Glomerular endothelial cell (primary cell): ENCODE results near the gene PPP2R2C. TPM values are rescaled to one million over a fixed set of nuclear protein-coding genes. Genes with fewer than 3 reads are reported as not detected.

Experiments used
- DNase-seq: peaks from one replicate; pipeline ENCODE4 v3.0.0-alpha.2; 2011; ENCODE audit warnings: low read depth, low spot score; ENCODE audit errors: extremely low read depth
- total RNA-seq: library from RNA; depleted of rRNA; stranded (reverse); fragments of >200 nt; gene quantifications from 2 replicates; pipeline ENCODE4 v1.2.3, GENCODE V29; 2015

The PPP2R2C gene
- total RNA-seq, 1 donor from 2014 or later = 0.41 TPM

DNA sequence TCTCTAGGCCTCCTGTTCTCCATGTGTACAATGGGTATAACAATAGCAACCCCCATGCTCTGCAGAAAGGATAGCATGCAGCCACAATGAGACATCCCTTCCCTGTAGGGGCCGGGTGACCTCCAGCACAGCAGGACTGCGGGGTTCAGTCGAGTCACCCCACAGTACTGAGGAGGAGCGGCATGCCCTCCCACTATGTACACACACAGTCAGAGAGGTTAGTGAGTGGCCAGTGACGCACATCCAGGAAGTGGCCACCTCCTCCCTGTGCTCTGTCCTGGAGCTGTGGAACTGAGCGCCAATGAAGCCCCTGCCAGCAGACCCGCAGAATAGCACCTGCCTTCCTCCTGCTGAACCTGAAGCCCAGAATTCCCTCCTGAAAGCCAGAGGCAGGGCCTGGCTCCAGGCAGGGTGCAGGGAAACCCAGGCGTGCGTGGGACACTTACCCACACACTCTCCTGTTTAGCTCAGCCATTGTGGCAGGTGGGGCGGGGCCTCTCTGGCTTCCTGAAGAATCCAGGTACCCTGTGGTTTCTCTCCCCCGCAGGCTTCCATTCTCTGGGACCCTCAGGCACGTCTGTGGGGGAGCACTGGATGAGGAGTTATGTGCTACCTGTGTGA is 152.8 kb downstream of the PPP2R2C start:
- no peak for DNase-seq

DNA sequence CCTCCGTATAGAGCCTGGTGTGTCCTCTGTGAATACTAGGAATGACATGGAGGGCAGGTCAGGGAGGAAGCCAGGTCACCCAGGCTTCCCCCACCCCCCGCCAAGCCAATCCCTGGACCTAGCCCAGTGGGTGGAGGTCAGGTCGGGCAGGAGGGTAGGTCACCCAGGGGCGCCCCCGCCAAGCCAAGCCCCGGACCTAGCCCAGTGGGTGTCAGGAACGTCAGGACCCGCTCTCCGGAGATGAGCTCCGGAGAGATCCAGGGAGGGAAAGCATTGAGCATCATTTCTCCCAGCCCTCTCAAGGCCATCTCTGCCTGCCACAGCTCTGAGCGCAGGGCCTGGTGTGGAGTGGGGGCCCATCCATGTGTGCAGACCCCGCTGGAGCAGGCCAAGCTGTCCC is 154.2 kb downstream of the PPP2R2C start:
- DNase-seq = no peak

DNA sequence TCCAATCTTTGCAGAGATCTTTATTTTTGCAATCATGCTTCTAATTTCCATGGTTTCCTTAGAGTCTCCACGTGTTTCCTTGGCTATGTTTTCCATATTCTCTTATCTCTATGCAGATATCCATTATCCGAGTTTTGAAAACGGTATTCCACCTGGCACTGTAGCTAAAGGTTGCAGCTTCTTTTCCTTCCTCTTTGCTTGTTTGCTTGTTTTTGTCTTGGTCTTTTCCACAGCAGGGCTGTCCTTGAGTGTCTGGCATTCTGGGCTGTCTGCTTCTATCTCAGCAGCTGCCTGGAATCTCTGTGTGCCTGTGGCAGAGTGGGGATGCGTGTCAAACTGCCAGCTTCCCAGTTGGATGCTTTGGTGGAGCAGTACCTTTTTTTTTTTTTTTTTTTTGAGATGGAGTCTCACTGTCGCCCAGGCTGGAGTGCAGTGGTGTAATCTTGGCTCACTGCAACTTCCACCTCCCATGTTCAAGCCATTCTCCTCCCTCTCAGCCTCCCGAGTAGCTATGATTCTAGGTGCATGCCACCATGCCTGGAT is 155.9 kb downstream of the PPP2R2C start:
- DNase-seq = no peak

DNA sequence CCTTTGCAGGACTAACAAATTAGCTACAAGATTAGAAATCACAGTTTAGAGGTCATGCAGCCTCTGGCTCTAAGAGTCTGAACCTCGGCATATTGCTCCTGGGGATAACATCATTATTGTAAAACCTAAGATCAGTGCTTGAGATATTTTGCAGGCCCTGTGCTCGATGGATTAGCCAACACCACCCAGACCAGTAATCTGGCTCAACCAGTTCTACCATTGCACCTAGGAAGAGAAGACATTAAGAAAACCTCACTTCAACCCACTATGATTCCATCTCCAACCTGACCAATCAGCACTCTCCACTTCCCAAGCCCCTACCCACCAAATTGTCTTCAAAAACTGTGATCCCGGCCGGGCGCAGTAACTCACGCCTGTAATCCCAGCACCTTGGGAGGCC is 159.2 kb downstream of the PPP2R2C start:
- no peak for DNase-seq

DNA sequence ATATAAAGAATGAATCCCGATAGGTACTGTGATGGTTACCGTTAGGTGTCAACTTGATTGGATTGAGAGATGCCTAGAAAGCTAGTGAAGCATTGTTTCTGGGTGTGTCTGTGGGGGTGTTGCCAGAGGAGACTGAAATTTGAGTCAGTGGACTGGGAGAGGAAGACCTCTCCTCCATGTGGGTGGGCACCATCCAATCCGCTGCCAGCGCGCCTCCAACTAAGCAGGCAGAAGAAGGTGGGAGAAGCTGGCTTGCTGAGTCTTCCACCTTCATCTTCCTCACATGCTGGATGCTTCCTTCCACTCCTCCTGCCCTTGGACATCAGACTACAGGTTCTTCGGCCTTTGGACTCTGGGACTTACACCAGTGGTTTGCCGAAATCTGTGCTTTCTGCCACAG is 162.6 kb downstream of the PPP2R2C start:
- DNase-seq = no peak

DNA sequence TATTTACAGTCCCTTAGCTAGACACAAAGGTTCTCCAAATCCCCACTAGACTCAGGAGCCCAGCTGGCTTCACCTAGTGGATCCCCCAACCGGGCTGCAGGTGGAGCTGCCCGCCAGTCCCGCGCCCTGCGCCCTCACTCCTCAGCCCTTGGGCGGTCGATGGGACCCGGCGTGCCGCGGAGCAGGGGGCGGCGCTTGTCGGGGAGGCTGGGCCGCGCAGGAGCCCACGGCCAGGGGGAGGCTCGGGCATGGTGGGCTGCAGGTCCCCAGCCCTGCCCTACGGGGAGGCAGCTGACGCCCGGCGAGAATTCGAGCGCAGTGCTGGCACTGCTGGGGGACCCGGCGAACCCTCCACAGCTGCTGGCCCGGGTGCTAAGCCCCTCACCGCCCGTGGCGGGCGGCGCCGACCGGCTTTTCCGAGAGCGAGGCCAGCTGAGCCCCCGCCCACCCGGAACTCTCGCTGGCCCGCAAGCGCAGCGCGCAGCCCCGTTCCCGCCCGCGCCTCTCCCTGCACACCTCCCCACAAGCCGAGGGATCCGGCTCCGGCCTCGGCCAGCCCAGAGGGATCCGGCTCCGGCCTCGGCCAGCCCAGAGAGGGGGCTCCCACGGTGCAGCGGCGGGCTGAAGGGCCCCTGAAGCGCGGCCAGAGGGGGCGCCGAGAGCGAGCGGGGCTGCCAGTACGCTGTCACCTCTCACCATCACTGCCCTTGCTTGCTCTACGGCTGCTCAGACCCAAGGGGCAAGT is 163.3 kb downstream of the PPP2R2C start:
- DNase-seq = no peak

DNA sequence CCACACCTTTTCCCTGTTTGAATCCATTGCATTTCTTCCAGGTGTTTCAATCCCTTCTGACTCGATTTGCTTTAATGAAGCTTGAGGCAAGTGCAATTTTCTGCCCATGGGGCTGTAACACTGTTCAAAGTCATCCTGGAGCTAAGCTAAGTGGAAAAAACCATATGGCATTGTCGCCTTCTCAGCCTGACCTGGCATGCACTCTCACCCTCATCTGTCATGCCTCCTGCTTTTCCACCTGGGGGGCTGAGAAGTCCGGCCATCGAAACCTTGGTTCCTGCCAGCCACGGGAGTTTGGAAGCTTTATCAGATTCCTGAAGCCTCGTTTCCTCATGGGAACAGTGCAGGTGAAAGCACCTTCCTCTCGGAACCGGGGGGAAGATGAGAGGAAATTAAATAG is 164.5 kb downstream of the PPP2R2C start:
- no peak for DNase-seq

DNA sequence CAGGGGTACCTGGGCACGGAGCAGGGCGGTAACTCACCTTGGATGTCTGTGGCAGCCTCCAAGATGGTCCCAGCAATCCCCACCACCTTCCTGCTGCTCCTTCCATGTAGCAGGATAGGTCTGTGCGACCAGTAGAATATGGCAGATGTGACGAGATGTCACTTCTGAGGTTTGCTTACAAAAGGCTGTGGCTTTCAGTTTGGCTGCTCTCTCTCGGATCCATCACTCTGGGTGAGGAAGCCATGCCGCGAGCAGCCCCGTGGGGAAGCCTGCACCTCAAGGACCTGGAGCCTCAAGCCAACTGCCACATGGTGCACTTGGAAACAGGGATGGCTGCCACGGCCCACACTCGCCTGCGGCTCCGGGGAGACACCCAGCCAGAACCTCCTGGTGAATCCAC is 165.2 kb downstream of the PPP2R2C start:
- DNase-seq = no peak

DNA sequence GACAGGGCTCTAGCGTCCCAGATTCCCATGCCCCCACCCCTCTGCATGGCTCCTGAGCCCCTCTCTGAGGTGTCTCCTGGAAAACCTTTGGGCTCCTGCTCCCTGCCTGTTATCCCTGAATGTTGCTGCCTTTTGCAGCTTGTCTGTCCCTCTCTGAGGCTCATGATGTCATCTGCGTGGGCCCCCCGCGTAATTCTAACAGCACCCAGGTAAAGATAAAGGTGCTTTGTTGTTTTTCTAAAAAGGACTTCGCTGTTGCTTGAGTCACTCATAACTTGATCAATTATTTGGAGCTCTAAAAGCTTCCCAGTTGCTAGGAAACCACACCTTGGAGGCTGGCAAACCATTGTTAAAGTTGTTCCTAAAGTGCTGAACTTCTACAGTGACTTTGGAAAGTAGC is 166.1 kb downstream of the PPP2R2C start:
- no peak for DNase-seq

DNA sequence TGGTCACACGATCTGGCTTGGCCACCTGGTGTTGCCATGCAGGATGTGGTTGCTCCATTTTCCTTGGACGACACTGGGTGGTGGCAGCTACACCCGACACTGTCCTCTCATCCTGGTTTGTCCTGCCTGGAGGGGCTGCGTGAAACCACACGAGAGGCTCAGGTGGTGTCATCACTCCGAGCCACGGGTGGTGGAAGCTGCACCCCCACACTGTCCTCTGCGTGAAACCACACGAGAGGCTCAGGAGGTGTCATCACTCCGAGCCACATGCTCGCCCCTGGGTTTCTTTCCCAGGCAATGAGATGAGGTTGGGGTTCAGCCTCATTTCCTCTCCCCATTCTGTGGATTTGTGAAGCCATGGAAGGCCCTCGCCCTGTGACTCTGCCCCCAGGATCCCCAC is 168.5 kb downstream of the PPP2R2C start:
- DNase-seq = no peak

DNA sequence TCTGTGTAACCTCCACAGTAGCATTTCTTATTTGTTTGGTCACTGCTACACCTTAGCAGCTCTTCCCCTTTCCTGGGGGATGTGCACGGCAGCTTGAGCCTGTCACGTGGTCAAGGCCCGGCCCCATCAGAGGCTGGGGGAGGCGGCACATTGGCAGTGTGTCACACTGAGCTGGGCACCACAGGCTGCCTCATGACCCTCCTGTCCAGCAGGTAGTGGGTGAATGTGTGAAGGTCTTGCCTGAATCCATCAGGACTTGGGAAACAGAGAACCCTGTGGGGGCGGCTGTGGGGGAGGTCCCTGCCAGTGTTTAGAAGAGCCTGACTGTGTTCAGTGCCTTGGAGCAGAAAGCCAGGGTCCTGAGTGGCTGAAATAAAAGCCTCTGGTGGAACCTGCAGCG is 169.5 kb downstream of the PPP2R2C start:
- DNase-seq = no peak

DNA sequence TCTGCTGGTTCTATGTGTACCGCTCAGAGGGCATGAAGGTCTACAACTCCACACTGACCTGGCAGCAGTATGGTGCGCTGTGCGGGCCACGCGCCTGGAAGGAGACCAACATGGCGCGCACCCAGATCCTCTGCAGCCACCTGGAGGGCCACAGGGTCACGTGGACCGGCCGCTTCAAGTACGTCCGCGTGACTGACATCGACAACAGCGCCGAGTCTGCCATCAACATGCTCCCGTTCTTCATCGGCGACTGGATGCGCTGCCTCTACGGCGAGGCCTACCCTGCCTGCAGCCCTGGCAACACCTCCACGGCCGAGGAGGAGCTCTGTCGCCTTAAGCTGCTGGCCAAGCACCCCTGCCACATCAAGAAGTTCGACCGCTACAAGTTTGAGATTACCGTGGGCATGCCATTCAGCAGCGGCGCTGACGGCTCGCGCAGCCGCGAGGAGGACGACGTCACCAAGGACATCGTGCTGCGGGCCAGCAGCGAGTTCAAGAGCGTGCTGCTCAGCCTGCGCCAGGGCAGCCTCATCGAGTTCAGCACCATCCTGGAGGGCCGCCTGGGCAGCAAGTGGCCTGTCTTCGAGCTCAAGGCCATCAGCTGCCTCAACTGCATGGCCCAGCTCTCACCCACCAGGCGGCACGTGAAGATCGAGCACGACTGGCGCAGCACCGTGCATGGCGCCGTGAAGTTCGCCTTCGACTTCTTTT is 170.5 kb downstream of the PPP2R2C start:
- no peak for DNase-seq

DNA sequence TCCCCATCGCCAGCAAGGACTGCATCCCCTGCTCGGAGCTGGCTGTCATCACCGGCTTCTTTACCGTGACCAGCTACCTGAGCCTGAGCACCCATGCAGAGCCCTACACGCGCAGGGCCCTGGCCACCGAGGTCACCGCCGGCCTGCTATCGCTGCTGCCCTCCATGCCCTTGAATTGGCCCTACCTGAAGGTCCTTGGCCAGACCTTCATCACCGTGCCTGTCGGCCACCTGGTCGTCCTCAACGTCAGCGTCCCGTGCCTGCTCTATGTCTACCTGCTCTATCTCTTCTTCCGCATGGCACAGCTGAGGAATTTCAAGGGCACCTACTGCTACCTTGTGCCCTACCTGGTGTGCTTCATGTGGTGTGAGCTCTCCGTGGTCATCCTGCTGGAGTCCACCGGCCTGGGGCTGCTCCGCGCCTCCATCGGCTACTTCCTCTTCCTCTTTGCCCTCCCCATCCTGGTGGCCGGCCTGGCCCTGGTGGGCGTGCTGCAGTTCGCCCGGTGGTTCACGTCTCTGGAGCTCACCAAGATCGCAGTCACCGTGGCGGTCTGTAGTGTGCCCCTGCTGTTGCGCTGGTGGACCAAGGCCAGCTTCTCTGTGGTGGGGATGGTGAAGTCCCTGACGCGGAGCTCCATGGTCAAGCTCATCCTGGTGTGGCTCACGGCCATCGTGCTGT is 171.2 kb downstream of the PPP2R2C start:
- no peak for DNase-seq

DNA sequence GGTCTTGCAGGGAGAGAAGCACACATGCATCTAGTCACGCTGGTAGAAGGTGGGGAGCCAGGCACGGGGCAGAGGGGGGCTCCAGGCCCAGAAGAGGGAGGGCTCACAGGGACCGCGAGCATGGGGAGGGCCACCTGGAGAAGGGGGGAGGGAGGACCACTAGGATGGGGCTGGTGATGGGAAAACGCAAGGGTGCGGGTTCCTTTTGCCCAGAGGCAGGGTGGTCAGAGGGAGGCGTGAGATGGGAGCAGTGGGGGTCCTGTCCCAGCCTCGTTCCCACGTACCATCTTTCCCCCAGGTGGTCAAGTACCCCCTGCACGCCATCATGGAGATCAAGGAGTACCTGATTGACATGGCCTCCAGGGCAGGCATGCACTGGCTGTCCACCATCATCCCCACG is 172.1 kb downstream of the PPP2R2C start:
- DNase-seq = no peak

DNA sequence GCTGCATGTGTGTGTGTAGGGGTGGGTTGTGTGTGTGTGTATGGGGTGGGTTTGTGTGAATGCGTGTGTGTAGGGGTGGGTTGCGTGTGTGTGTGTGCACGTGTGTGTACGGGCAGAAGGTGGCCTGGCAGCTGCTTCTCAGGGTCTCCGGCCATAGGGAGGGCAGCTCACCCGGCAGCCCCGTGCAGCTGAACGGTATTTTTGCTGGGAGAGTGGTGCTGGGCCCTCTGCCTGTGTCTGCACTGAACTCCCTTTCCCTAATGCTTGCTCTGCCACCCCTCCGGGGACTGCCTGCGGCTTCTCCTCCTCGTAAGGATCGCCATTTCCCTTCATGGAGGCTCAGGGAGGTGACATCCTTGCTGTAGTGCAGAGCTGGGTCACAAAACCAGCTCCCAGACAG is 172.5 kb downstream of the PPP2R2C start:
- no peak for DNase-seq

DNA sequence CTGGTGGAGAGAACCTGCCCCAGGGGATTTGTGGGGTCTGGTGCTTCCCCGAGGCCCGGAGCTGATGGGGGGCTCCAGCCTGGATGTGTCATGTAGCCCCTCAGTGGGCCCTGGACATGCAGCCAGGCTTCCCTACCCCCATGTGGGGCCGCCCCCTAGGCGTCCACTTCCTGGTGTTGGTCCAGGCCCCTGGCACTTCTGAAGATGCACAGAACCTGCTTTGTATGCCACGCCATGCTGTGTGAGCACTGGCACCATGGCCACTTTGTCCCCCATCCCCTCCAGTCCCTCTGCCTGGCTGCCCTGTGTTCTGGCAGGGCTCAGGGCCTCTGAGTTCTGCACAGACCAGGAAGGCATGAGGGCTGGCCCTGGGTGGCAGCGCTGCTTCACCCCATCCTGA is 173.6 kb downstream of the PPP2R2C start:
- DNase-seq = no peak

DNA sequence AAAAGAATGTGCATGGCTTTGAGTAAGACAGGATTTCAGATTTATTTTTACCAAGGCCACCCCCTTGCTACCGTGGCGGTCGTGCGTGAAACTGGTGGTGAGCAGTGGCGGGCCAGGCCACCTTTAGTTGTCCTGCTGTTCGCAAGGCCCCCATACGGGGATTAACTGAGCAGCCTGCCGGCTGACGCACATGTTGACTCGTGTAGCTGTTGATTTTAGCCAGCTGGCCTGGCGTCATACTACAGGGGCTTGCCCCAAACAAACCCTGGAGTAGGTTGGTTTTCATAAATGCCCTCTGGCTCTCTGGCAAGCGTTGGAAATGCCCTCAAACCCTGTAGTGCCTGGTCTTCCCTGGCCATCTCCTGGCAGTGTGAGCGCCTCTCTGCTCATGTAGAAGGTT is 174.4 kb downstream of the PPP2R2C start:
- no peak for DNase-seq

DNA sequence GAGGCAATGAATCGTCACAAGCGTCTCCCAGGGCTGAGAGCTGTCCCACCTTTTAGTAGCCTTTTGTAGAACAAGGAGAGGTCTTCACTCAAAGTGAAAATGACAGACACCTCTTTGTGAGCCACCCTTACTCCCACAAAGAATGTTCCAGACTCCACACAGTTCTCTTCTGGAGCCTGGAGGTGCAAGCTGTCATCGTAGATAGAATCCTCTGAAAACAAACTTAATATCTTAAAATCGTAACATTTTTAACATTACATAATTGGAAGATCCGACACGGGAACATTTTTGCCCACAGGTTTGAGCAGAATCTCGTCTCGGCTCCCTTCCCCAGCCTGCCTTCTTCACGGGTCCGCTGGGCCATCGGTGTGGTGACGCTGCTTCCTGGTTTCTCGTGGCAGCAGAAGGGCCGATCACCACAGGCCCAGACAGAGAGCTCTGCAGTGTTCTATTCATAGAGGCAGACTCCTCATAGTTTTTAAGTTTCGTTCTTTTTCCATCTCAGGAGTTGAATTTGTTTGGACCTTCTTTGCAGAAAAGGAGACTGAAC is 175.1 kb downstream of the PPP2R2C start:
- no peak for DNase-seq

DNA sequence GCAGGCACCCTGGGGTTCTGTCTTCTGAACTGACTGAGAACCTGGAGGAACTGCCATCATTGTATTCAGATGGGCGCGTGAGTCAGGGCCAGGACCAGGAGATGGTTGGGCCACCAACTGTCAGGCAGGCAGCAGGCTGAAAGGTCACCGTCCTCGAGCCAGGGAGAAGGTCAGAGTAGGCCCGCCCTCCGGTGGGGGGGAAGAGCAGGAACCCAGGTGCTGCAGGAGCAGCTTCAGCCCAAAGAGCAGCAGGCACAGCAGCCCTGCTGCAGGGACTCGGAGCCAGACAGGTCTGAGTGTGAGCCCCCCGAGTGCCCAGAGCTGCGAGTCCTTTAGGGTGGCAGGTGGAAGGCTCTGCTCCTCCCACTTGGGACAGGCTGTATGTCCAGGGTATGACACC is 176.4 kb downstream of the PPP2R2C start:
- no peak for DNase-seq

DNA sequence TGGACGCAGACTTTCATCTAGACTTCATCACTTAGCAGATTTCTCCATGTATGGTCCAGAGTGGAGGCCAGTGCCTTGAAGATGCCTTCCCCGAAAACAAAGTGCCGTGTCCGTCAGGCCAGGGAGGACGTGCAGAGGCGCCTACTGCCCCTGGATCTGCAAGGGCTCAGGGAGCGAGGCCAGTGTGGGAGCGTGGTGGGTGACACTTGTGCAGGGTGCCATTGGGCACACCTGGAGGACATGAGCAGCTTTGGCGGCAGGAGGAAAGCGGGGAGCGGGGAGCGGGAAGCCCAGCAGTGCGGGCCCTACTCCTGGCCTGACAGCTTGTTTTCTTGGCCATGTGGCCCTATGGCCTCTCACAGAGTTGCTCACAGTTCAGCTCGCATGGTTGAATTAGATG is 176.9 kb downstream of the PPP2R2C start:
- no peak for DNase-seq
